H7 (cell line): ENCODE data around the gene NOL7. TPM values are rescaled to one million over a fixed set of nuclear protein-coding genes. Genes with fewer than 3 reads are reported as not detected.

Experiments used
- DNase-seq: peaks from one replicate; pipeline ENCODE4 v3.0.0; 2012
- H3K27me3 ChIP-seq: 2 replicates; pipeline ENCODE4 v1.6.0; 2011; ENCODE audit warnings: mild to moderate bottlenecking, low read length; ENCODE audit not compliant: control insufficient read depth, insufficient read depth
- H3K36me3 ChIP-seq: replicated peaks from 2 replicates; pipeline ENCODE4 v1.5.1; 2011; ENCODE audit warnings: low read length; ENCODE audit not compliant: control insufficient read depth, insufficient read depth
- H3K4me3 ChIP-seq: 2 replicates; pipeline ENCODE4 v1.5.1; 2011; ENCODE audit warnings: low read depth, mild to moderate bottlenecking, control low read depth, low read length, moderate library complexity; ENCODE audit not compliant: insufficient read depth
- total RNA-seq: library from RNA; depleted of rRNA; stranded (reverse); fragments of >200 nt; shearing (Covaris generic); gene quantifications from 2 replicates; pipeline ENCODE4 v1.2.3, GENCODE V29; 2014

NOL7 gene
- total RNA-seq, 1 experiment from 2014 or later, result 46.9 TPM

- DNase-seq, result no peak
- no peak overlapping the region for H3K4me3 ChIP-seq
- H3K36me3 ChIP-seq, result peaks cover 6% of the 10 kb centered on the region
- no peaks in the 10 kb centered on the region for H3K27me3 ChIP-seq
Measured at GRCh38 chr6:13586603-13587542, 28.3 kb upstream of the NOL7 start.

DNA sequence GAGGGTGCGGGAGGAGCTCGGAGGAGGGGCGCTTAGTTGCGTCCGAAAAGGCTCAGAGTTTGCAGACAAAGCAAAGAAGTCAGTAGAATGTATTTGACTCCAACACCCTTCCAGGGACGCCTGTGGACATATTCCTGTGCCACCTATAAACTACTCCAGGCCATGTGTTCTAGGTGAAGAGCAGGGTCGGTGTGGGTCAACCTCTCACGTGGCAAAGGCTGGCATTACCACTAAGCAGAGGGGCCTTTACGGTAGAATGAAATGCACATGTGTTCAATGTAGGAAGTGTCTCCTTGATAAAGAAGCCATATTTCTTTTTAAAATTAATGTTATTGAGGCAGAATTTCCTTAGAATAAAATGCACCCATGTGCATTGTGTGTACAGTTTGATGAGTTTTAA lies 25.3 kb upstream of the NOL7 start:
- Histone ChIP-seq H3K36me3 (peaks cover 8% of the 10 kb centered on the region), H3K4me3 (no peak overlapping the region), H3K27me3 (no peaks in the 10 kb centered on the region)
- DNase-seq, result no peak

DNA sequence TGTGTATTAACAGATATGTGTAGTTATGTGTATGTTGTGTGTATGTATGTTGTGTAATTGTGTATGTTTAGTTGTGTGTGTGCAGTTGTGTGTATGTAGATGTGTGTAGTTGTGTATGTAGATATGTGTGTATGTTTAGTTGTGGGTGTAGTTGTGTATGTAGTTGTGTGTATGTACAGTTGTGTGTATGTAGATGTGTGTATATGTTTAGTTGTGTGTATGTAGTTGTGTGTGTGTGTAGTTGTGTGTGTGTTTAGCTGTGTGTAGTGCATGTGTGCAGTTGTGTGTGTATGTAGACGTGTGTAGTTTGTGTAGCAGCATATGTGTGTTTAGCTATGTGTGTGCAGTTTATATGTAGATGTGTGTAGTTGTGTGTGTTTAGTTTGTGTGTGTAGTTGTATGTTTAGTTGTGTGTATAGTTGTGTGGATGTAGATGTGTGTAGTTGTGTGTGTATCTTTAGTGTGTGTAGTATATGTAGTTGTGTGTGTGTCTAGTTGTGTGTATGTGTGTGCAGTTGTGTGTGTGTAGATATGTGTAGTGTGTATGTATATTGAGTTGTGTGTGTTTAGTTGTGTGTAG lies 24.5 kb upstream of the NOL7 start:
- Histone ChIP-seq H3K4me3 (no peak overlapping the region), H3K36me3 (peaks cover 7% of the 10 kb centered on the region)

DNA sequence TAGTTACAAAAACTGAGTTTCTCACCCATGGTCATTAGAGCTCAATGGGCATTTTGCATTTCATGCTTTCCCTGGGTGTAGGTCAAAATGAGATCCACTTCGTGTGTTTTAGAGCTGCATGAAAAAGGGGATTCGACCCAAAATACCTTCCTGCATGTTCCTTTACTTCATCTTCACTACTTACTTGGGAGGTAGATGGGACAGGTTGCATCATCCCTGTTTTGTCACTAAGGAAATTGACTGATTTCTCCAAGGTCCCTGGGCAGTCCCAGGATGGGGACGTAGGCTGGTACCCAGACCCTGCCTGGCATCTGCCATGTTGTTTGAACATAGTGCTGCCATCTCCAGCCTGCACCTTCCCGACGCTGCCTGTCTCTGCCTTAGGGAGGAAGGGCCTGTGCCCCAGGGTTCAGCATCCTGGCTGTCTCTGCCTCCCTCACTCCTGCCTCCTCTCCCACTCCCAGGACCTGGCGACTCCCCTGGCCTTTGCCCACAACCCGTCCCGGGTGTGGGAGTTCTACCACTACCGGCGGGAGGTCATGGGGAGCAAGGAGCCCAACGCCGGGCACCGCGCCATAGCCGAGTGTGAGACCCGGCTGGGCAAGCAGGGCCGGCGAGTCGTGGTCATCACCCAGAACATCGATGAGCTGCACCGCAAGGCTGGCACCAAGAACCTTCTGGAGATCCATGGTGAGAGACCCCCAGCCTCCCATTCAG lies 23.8 kb upstream of the NOL7 start:
- DNase-seq, result no peak
- H3K36me3 ChIP-seq, result peaks cover 7% of the 10 kb centered on the region
- H3K27me3 ChIP-seq, result no peaks in the 10 kb centered on the region
- no peak overlapping the region for H3K4me3 ChIP-seq

More for the DNA sequence above, 24.5 kb upstream of the NOL7 start:
- DNase-seq, result no peak
- H3K27me3 ChIP-seq, result no peaks in the 10 kb centered on the region

- H3K4me3 ChIP-seq, result no peak overlapping the region
- no peak for DNase-seq
- no peaks in the 10 kb centered on the region for H3K27me3 ChIP-seq
- peaks cover 8% of the 10 kb centered on the region for H3K36me3 ChIP-seq
Measured at GRCh38 chr6:13593103-13593502, 22.0 kb upstream of the NOL7 start.

DNA sequence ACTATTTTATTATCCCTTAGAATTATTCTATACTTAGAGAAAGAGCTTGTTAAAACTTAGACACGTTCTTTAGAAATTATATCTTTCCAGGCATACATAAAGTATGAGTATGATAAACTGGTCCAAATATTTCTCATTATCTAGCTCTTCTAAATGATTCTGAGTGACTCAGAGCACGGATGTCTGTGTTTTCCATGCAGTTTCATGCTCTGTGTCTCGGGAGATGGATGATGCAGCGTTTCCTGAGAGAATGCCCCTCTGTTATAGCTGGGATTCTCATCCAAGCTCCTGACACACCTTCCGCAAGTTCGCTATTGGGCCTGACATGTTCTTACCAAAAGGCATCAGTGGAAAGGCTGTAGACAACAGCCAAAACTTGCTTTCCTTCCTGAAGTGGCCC lies 21.4 kb upstream of the NOL7 start:
- no peak for DNase-seq
- H3K36me3 ChIP-seq, result peaks cover 7% of the 10 kb centered on the region

GRCh38 chr6:13597073-13597472 lies 18.1 kb upstream of the NOL7 start:
- H3K4me3 ChIP-seq, result no peak overlapping the region
- peaks cover 6% of the 10 kb centered on the region for H3K36me3 ChIP-seq
- DNase-seq, result no peak
- no peaks in the 10 kb centered on the region for H3K27me3 ChIP-seq

More for the DNA sequence above, 21.4 kb upstream of the NOL7 start:
- Histone ChIP-seq H3K27me3 (no peaks in the 10 kb centered on the region), H3K4me3 (no peak overlapping the region)

DNA sequence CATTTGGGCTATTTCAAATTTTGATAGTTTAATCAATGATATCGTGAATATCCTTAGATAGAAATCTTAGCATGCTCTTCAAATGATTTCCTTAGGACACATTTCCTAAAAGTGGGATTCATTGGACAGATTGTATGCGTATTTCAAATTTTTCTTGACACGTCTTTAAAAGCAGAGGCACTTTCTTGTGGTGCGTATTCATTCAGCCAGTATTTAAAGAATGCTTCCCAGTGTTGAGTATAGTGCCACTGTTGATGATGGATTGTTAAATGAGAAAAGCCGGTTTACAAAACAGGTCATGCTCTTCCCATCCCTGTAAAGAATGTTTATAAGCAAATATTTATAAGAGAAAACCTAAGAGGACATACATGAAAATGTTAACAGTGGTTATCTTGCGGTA lies 15.1 kb upstream of the NOL7 start:
- Histone ChIP-seq H3K36me3 (peaks cover 2% of the 10 kb centered on the region), H3K4me3 (no peak overlapping the region), H3K27me3 (no peaks in the 10 kb centered on the region)
- DNase-seq, result no peak

DNA sequence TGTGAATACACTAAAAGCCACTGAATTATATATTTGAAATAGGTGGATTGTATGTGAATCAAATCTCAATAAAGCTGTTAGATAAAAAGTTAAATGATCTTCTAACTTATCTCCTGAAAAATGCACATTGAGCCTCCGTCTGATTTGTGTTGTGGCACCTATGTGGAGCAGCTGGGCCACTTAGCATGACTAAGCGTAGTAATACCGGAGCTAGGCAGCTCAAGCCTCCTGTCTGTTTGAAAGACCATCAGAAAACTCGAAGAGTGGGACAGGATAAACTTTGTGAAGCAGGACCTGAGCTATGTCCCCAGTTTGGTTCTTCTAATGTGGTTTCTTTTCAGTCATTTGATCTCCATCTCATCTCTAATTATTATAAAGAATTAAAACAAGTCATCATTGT lies 11.0 kb upstream of the NOL7 start:
- no peaks in the 10 kb centered on the region; the same call in none of the 2 replicates for H3K36me3 ChIP-seq
- DNase-seq, result no peak
- H3K4me3 ChIP-seq, result no peak overlapping the region
- H3K27me3 ChIP-seq, result no peaks in the 10 kb centered on the region

DNA sequence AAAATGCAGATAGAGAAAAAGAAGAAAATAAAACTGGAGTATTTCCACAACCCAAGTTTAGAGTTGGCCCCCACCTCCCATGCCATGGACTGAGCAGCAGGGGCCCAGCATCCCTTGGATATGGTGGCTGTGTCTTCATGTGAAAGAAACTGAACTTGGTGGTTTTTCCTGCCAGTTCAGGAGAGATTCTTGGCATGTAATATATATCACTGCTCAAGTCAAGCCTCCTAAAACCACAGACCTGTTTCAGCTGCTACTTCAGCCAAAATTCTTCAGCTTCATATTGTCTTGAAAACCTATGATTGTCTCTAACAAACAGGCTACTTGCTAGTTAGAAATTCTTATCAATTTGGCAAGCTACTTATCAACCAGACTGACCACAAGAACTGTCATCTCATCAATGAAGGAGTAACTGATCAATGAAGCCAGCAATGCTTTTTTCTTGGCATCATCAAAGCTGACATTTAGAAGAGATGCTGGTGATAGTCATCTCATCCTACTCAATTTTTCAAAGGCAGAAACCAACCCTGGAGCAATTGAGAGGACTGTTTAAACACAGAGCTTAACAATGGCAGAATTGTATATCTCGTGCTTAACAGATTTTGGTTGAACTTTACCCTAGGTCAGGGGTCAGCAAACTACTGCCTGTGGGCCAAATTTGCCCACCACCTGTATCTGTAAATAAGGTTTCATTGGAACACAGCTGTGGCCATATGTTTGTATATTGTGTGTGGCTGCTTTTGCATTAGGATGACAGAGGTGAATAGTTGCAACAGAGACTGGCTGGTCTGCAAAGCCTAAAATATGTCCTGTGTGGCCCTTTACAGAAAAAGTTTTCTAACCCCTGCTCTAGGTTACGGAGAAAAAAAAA lies 10.4 kb upstream of the NOL7 start:
- no peaks in the 10 kb centered on the region for H3K27me3 ChIP-seq
- no peak overlapping the region for H3K4me3 ChIP-seq
- H3K36me3 ChIP-seq, result no peaks in the 10 kb centered on the region; the same call in none of the 2 replicates
- no peak for DNase-seq

- DNase-seq, result no peak
- no peaks in the 10 kb centered on the region for H3K27me3 ChIP-seq
- no peak overlapping the region for H3K4me3 ChIP-seq
- no peaks in the 10 kb centered on the region; the same call in none of the 2 replicates for H3K36me3 ChIP-seq
Measured at GRCh38 chr6:13605634-13606033, 9.5 kb upstream of the NOL7 start.

GRCh38 chr6:13611715-13612114 lies 3.4 kb upstream of the NOL7 start:
- H3K4me3 ChIP-seq, result no peak overlapping the region
- DNase-seq, result no peak
- peaks cover 1% of the 10 kb centered on the region; the same call in 1 of the 2 replicates for H3K36me3 ChIP-seq
- no peaks in the 10 kb centered on the region for H3K27me3 ChIP-seq

GRCh38 chr6:13613029-13613594 lies 2.0 kb upstream of the NOL7 start:
- Histone ChIP-seq H3K36me3 (peaks cover 5% of the 10 kb centered on the region), H3K4me3 (no peak overlapping the region), H3K27me3 (no peaks in the 10 kb centered on the region)
- DNase-seq, result no peak
